ENCODE data around the gene DCUN1D3.

DNA sequence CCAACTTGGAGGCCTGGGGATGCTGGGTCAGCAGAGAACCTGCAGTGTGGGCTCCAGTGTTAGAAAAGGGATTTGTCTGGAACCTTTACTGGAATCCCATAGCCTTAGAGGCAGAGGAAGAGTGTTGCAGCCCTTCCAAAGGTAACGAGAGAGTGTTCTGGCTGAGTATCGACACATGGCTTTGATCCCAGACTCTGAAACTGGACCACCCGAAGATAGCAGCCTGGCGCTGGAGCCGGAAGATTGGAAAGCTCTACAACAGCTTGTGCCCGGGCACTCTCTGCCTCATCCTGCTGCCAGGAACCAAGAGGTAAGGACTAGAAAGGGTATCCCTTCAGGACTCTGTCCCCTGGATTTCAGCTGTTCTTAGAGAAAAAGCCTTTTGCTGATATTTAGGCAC lies 54.1 kb downstream of the DCUN1D3 start:
- no peak for TF ChIP-seq POLR2A (IDR thresholded peaks at IDR 0.05)
- no peak for TF ChIP-seq CTCF (IDR thresholded peaks at IDR 0.05)
